ENCODE data around the gene SMC3.
"Not testable (repeated sequence)": the region's sequence is repeated elsewhere in the genome, so short reads cannot be mapped to it uniquely, and the experiment has no call there.

Gene SMC3

GRCh38 chr10:110527731-110528171 lies 39.7 kb upstream of the SMC3 start:
- TF ChIP-seq CTCF (IDR thresholded peaks at IDR 0.05; ENCODE audit: extremely low read depth, insufficient read depth, missing control alignments): no peak
- in situ Hi-C loops (cut with MboI; ENCODE audit: low pct_unique_long_range_greater_than_20kb, low sequenced_read_pairs, unreplicated experiment): no loop called here
- DNase-seq (ENCODE audit: low spot score): no peak

GRCh38 chr10:110528224-110528996 lies 39.1 kb upstream of the SMC3 start:
- no peak for TF ChIP-seq CTCF (IDR thresholded peaks at IDR 0.05; ENCODE audit: extremely low read depth, insufficient read depth, missing control alignments)
- DNase-seq (ENCODE audit: low spot score): no peak
- in situ Hi-C loops (cut with MboI; ENCODE audit: low pct_unique_long_range_greater_than_20kb, low sequenced_read_pairs, unreplicated experiment): no loop called here

- in situ Hi-C loops (cut with MboI; ENCODE audit: low pct_unique_long_range_greater_than_20kb, low sequenced_read_pairs, unreplicated experiment): not testable (repeated sequence)
- peak; percentile 59 for DNase-seq (ENCODE audit: low spot score)
These were observed 38.4 kb upstream of the SMC3 start for GRCh38 chr10:110528997-110529524.

GRCh38 chr10:110529596-110530011 lies 37.9 kb upstream of the SMC3 start:
- DNase-seq (ENCODE audit: low spot score): peak; percentile 36
- in situ Hi-C loops (cut with MboI; ENCODE audit: low pct_unique_long_range_greater_than_20kb, low sequenced_read_pairs, unreplicated experiment): loop anchor here (10.0 kb wide), 1 partner anchor 205 kb away; no protein-coding TSS in a partner anchor
- no peak for TF ChIP-seq CTCF (IDR thresholded peaks at IDR 0.05; ENCODE audit: extremely low read depth, insufficient read depth, missing control alignments)

- no peak for TF ChIP-seq CTCF (IDR thresholded peaks at IDR 0.05; ENCODE audit: extremely low read depth, insufficient read depth, missing control alignments)
- no peak for DNase-seq (ENCODE audit: low spot score)
- in situ Hi-C loops (cut with MboI; ENCODE audit: low pct_unique_long_range_greater_than_20kb, low sequenced_read_pairs, unreplicated experiment): loop anchor here (10.0 kb wide), 1 partner anchor 205 kb away; no protein-coding TSS in a partner anchor
These were observed 37.2 kb upstream of the SMC3 start for GRCh38 chr10:110530131-110530831.

- DNase-seq (ENCODE audit: low spot score): no peak
- in situ Hi-C loops (cut with MboI; ENCODE audit: low pct_unique_long_range_greater_than_20kb, low sequenced_read_pairs, unreplicated experiment): loop anchor here (10.0 kb wide), 1 partner anchor 207 kb away; no protein-coding TSS in a partner anchor
- TF ChIP-seq CTCF (IDR thresholded peaks at IDR 0.05; ENCODE audit: extremely low read depth, insufficient read depth, missing control alignments): no peak
These were observed 35.8 kb upstream of the SMC3 start for GRCh38 chr10:110531687-110532086.

GRCh38 chr10:110532628-110533027 lies 34.9 kb upstream of the SMC3 start:
- not testable (repeated sequence) for DNase-seq (ENCODE audit: low spot score)
- in situ Hi-C loops (cut with MboI; ENCODE audit: low pct_unique_long_range_greater_than_20kb, low sequenced_read_pairs, unreplicated experiment): loop anchor here (10.0 kb wide), 1 partner anchor 208 kb away; no protein-coding TSS in a partner anchor
